Activated naive CD4-positive, alpha-beta T cell treated with anti-CD3 and anti-CD28 coated beads, Interleukin-2, amount 10 ng/mL, durations not matched to agents 7 days and 5 days (primary cell): ENCODE data around the gene NSA2.
"Not testable (repeated sequence)": the region's sequence is repeated elsewhere in the genome, so short reads cannot be mapped to it uniquely, and the experiment has no call there.

Experiments
- CTCF ChIA-PET: fragments of 350-600 bp; sonication (Branson Sonifier 250); formaldehyde crosslinking; loops from one replicate; lab custom pipeline; 2021; ENCODE audit warnings: antibody characterized with exemption; lab: Charles Lee
- DNase-seq: peaks from one replicate; pipeline ENCODE4 v3.0.0-alpha.2; 2020
- H3K27ac Mint-ChIP-seq: one replicate; pipeline ENCODE4 v1.8.0; 2021; ENCODE audit warnings: mild to moderate bottlenecking, moderate library complexity, mixed read lengths
- H3K27me3 Mint-ChIP-seq: one replicate; pipeline ENCODE4 v1.8.0; 2021; ENCODE audit warnings: mild to moderate bottlenecking, mixed read lengths
- H3K36me3 Mint-ChIP-seq: one replicate; pipeline ENCODE4 v1.8.0; 2021; ENCODE audit warnings: mixed read lengths
- H3K4me1 Mint-ChIP-seq: one replicate; pipeline ENCODE4 v1.8.0; 2021; ENCODE audit warnings: mixed read lengths
- H3K4me3 Mint-ChIP-seq: one replicate; pipeline ENCODE4 v1.8.0; 2021; ENCODE audit warnings: mild to moderate bottlenecking, moderate library complexity, mixed read lengths
- H3K9me3 Mint-ChIP-seq: one replicate; pipeline ENCODE4 v1.8.0; 2021; ENCODE audit warnings: mixed read lengths

The NSA2 gene

DNA sequence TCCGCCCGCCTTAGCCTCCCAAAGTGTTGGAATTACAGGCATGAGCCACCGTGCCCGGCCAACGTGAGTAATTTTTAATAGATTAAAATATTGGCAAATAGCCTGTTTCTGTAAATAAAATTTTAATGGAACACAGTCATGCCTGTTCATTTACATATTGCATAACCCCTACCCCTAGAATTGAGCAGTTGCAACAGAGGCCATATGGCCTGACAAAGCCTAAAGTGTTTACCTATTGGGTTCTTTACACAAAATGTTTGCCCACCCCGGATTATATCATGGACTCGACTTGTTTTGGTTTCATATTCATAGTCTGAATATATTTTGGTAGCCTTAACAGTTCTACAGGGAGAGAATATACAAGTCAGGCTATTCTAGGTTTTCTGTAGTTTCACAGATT lies 5.3 kb downstream of the NSA2 start:
- DNase-seq = no peak
- Mint-ChIP-seq H3K9me3 (no peaks in the 10 kb centered on the region), H3K4me1 (peaks cover 16% of the 10 kb centered on the region), H3K27ac (no peak overlapping the region), H3K4me3 (no peak overlapping the region), H3K27me3 (no peaks in the 10 kb centered on the region), H3K36me3 (peaks cover 35% of the 10 kb centered on the region)
- CTCF ChIA-PET = no interaction called here

DNA sequence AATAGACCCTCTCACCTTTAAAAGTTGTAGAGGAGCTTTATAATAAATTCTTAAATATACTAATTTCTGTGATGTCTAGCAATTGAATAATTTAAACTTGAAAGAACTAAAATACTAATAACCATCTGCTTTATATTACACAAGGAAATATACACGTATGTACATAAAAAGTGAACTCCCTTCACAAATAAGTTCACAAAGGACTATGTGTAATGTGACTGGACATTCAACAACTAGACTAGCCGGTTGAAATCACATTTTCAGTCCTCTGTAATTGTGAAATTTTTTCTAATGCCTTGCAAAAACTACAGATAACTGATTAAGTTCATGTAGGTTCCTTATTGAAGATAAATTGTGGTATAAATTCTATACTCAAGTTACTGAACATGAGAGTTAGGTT lies 11.6 kb downstream of the NSA2 start:
- peaks cover 17% of the 10 kb centered on the region for H3K36me3 Mint-ChIP-seq
- no peak overlapping the region for H3K4me3 Mint-ChIP-seq
- no peak overlapping the region for H3K27ac Mint-ChIP-seq
- no peaks in the 10 kb centered on the region for H3K27me3 Mint-ChIP-seq
- H3K4me1 Mint-ChIP-seq = no peaks in the 10 kb centered on the region
- no peak for DNase-seq
- H3K9me3 Mint-ChIP-seq = no peaks in the 10 kb centered on the region
- CTCF ChIA-PET = no interaction called here

DNA sequence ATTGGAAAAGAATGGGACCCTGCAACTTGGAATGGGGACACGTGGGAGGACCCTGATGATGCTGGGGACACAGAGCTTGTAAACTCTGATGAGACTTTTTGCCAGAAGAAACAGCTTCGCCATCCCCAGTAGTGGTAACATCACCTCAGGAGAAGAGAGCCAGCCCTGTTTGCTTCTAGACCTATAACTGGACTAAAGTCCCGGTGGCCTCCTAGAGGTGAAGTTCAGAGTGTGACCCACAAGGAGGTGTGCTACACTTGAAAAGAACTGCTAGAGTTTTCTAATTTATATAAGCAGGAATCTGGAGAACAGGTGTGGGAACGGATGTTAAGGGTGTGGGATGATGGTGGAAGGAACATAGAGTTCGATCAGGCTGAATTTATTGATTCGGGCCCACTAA lies 19.8 kb downstream of the NSA2 start:
- no peaks in the 10 kb centered on the region for H3K27me3 Mint-ChIP-seq
- no peak for DNase-seq
- CTCF ChIA-PET = interaction anchor here (1.3 kb wide), 1 partner anchor 36 kb away, joined by 3 read pairs; no protein-coding TSS in a partner anchor
- peaks cover under 1% of the 10 kb centered on the region for H3K36me3 Mint-ChIP-seq
- H3K4me1 Mint-ChIP-seq = no peaks in the 10 kb centered on the region
- no peaks in the 10 kb centered on the region for H3K9me3 Mint-ChIP-seq
- no peak overlapping the region for H3K4me3 Mint-ChIP-seq
- no peak overlapping the region for H3K27ac Mint-ChIP-seq

DNA sequence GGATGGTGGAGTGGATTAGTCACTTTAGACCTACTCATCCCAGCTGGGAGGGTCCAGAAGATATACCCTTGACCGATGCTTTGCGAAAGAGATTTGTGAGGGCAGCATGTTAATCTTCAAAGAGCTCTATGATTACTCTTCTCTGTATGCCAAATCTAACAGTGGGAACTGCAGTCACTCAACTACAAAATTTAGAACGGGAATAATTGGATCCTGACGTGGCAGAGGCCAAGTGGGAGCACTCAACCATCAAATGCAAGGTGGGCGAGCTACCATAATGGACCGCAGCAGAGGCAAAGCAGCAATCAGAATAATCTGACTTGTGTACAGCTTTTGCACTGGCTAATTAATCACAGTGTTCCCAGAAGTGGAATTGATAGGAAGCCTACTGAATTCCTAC lies 20.4 kb downstream of the NSA2 start:
- Mint-ChIP-seq H3K4me3 (no peak overlapping the region), H3K9me3 (no peaks in the 10 kb centered on the region), H3K27ac (no peak overlapping the region), H3K4me1 (no peaks in the 10 kb centered on the region), H3K36me3 (peaks cover 3% of the 10 kb centered on the region), H3K27me3 (no peaks in the 10 kb centered on the region)
- no peak for DNase-seq
- CTCF ChIA-PET = interaction anchor here (1.3 kb wide), 1 partner anchor 36 kb away, joined by 3 read pairs; no protein-coding TSS in a partner anchor

DNA sequence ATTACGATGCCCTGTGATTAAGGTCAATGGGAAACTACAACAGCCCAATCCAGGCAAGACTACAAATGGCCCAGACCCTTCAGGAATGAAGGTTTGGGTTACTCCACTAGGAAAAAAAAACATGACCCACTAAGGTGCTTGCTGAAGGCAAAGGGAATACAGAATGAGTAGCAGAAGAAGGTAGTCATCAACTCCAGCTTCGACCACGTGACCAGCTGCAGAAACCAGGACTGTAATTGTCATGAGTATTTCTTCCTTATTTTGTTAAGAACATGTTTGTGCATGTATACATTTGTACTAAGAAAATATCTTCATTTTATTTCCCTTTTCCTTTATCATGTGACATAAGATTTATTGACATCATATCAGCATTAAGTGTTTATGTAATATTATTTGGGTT lies 24.6 kb downstream of the NSA2 start:
- H3K4me3 Mint-ChIP-seq, H3K4me1 Mint-ChIP-seq, H3K36me3 Mint-ChIP-seq, H3K27me3 Mint-ChIP-seq, DNase-seq, H3K9me3 Mint-ChIP-seq, CTCF ChIA-PET, H3K27ac Mint-ChIP-seq: not testable (repeated sequence)

DNA sequence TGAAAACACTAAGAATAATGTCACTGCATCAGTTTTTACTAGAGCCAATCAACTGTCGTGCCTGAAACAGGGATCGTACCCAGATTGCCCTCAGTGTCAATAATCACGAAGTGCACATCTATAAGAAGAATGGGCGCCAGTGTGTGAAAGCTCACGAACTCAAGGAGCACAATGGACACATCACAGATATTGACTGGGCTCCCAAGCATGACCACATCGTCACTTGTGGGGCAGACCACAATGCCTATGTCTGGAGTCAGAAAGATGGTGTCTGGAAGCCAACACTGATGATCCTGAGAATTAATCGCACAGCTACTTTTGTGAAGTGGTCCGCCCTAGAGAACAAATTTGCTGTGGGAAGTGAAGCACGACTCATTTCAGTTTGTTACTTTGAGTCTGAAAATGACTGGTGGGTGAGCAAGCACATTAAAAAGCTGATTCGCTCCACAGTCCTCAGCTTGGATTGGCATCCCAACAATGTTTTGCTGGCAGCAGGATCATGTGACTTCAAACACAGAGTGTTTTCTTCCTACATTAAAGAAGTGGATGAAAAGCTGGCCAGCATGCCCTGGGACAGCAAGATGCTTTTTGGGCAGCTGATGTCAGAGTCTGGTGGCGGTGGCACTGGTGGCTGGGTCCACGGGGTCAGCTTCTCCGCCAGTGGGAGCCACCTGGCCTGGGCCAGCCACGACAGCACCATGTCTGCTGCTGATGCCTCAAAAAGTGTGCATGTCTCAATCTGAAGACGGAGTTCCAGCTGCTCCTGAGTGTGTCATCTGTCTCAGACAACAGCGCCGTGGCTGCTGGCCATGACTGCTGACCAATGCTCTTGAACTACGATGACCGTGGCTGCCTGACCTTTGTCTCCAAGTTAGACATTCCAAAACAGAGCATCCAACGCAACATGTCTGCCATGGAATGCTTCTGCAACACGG lies 32.2 kb downstream of the NSA2 start:
- H3K36me3 Mint-ChIP-seq = peaks cover 2% of the 10 kb centered on the region
- CTCF ChIA-PET = no interaction called here
- no peak for DNase-seq

DNA sequence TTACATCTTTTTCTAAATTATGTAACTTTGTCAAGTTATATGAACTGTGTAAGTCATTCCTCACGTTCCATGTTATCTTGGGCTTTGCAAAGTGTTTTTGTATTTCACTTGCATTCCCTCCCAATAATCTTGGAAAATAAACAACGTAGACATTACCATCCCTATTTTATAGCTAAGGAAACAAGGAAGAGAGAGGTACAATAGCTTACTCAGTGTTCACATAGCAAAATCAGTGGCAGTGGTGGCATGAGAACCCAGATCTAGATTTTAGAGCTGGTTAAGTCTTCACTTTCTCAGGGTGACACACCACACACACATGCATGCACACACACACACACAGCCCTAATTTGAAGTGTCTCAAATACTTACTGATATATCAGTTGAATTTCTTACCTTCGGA lies 34.1 kb downstream of the NSA2 start:
- no peaks in the 10 kb centered on the region for H3K36me3 Mint-ChIP-seq
- H3K9me3 Mint-ChIP-seq = no peaks in the 10 kb centered on the region
- H3K27ac Mint-ChIP-seq = no peak overlapping the region
- no peaks in the 10 kb centered on the region for H3K4me1 Mint-ChIP-seq
- no peak for DNase-seq
- H3K27me3 Mint-ChIP-seq = no peaks in the 10 kb centered on the region
- H3K4me3 Mint-ChIP-seq = no peak overlapping the region
- CTCF ChIA-PET = interaction anchor here (0.8 kb wide), 1 partner anchor 19 kb away, joined by 3 read pairs; no protein-coding TSS in a partner anchor

More for the DNA sequence above, 32.2 kb downstream of the NSA2 start:
- no peaks in the 10 kb centered on the region for H3K27me3 Mint-ChIP-seq
- H3K4me3 Mint-ChIP-seq = no peak overlapping the region
- no peak overlapping the region for H3K27ac Mint-ChIP-seq
- H3K9me3 Mint-ChIP-seq = no peaks in the 10 kb centered on the region
- no peaks in the 10 kb centered on the region for H3K4me1 Mint-ChIP-seq

DNA sequence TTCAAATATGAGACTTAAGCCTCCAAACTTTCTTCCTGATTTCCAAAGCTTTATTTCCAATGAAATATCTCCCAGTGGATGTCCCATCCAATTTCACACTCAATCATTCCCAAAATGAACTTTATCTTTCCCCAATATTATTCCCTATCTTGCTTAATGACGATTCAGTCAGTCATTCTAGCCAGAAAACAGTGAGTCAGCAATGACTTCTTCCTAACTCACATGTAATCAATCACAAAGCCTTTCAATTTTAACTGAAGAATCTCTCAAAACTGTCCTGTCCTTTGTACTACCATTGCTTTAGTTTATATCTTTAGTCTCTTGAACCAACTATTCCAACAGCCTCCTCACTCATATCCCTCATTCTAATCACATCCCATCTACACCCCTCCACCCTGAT lies 34.9 kb downstream of the NSA2 start:
- H3K36me3 Mint-ChIP-seq = no peaks in the 10 kb centered on the region
- H3K27ac Mint-ChIP-seq = no peak overlapping the region
- DNase-seq = no peak
- no peaks in the 10 kb centered on the region for H3K27me3 Mint-ChIP-seq
- no peaks in the 10 kb centered on the region for H3K9me3 Mint-ChIP-seq
- CTCF ChIA-PET = no interaction called here
- H3K4me3 Mint-ChIP-seq = no peak overlapping the region
- H3K4me1 Mint-ChIP-seq = no peaks in the 10 kb centered on the region

DNA sequence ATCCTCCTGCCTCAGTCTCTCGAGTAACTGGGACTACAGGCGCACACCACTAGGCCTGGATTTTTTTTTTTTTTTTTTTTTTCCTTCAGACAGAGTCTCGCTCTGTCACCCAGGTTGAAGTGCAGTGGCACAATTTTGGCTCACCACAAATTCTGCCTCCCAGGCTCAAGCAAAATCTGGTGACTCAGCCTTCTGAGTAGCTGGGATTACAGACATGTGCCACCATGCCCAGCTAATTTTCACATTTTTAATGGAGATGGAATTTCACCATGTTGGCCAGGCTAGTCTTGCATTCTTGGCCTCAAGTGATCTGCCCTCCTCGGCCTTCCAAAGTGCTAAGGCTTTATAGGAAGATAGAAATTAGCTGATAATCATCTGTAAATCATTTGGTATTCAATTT lies 43.9 kb downstream of the NSA2 start:
- Mint-ChIP-seq H3K4me1 (no peaks in the 10 kb centered on the region), H3K27me3 (no peaks in the 10 kb centered on the region), H3K27ac (no peak overlapping the region), H3K36me3 (no peaks in the 10 kb centered on the region), H3K4me3 (no peak overlapping the region), H3K9me3 (no peaks in the 10 kb centered on the region)
- DNase-seq = no peak
- CTCF ChIA-PET = no interaction called here

DNA sequence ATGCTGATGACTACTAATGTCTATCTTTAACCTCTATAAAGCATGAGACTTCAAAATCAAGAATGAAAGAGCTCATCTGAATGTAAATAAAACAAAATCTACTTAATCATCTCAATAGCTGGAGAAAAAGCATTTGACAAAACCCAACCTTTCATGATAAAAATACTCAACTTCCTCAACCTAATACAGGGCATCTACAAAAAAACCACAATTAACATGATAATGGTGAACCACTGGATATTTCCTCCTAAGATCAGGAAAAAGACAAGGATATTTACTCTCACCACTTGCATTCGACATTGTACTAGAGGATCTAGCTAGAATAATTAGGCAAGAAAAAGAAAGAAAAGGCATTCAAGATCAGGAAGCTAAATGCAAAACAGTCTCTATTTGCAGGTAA lies 49.8 kb downstream of the NSA2 start:
- Mint-ChIP-seq H3K36me3 (no peaks in the 10 kb centered on the region), H3K9me3 (no peaks in the 10 kb centered on the region), H3K27ac (no peak overlapping the region), H3K4me3 (no peak overlapping the region), H3K27me3 (no peaks in the 10 kb centered on the region), H3K4me1 (no peaks in the 10 kb centered on the region)
- CTCF ChIA-PET = no interaction called here
- DNase-seq = no peak

DNA sequence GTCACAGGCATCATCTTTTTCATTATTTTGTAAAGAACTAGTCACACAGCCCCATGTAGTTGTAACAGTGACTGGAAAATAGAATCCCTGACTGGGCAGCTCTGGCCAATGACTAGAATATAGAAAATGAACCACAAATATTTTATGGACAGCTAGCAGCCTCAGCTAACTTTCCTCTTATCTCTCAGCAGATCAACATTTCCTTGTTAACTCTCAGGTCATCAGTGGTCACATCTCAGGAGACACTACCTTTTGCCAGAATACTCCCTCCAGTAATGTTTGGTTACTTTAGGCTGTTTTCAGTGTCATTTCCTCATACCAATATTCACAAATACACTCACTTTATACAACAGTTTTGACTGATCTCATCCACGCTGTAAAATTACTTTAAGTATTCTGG lies 55.2 kb downstream of the NSA2 start:
- no peak overlapping the region for H3K4me3 Mint-ChIP-seq
- H3K27me3 Mint-ChIP-seq = no peaks in the 10 kb centered on the region
- H3K36me3 Mint-ChIP-seq = no peaks in the 10 kb centered on the region
- no peak overlapping the region for H3K27ac Mint-ChIP-seq
- no peaks in the 10 kb centered on the region for H3K9me3 Mint-ChIP-seq
- H3K4me1 Mint-ChIP-seq = no peaks in the 10 kb centered on the region
- DNase-seq = no peak
- CTCF ChIA-PET = interaction anchor here (1.5 kb wide), 1 partner anchor 35 kb away, joined by 3 read pairs; no protein-coding TSS in a partner anchor

DNA sequence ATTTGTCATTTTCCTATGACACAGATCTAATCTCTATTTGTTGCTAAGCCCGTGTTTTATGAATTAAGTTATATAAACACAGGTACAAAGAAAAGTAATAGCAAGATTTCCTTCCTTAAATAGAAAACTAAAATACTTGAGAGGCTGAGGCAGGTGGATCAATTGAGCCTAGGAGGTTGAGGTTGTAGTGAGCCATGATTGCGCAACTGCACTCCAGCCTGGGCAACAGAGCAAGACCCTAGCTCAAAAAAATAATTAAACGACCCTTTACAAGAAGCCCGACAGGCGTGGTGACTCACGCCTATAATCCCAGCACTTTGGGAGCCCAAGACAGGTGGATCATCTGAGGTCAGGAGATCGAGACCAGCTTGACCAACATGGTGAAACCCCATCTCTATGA lies 62.4 kb downstream of the NSA2 start:
- CTCF ChIA-PET = no interaction called here
- no peaks in the 10 kb centered on the region for H3K27me3 Mint-ChIP-seq
- H3K9me3 Mint-ChIP-seq = no peaks in the 10 kb centered on the region
- H3K27ac Mint-ChIP-seq = no peak overlapping the region
- no peaks in the 10 kb centered on the region for H3K36me3 Mint-ChIP-seq
- no peak overlapping the region for H3K4me3 Mint-ChIP-seq
- no peaks in the 10 kb centered on the region for H3K4me1 Mint-ChIP-seq
- DNase-seq = no peak
